Measurements from ENCODE around the gene ACAP2. TPM values are rescaled to one million over a fixed set of nuclear protein-coding genes. Genes with fewer than 3 reads are reported as not detected.
A peak's percentile ranks its signal among the peaks of the same experiment; 100 is the strongest.

ACAP2 gene
- total RNA-seq, 6 experiments from 2014 or later = 37.7 to 47.1 (median 45.2) TPM

DNA sequence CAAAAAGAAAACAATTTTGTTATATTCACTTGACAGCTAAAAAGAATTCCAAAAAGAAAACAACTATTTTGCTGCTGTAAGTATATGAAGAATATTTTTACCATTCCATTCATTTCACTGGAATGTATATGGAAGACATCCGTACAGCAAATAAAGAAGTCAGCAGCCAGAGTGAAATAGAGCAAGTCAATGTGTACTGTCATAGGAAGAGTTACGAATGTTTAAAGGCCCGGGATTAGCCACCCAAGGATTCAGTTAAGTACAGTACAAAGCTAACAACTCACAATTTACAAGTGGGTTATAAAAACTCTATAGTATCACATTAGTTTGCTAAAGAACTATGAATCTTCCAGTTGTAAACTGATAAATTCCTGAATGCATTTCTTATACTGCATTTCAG lies 157.4 kb downstream of the ACAP2 start:
- Mint-ChIP-seq H3K4me1 (ENCODE audit: low read depth) (peaks cover 24% of the 10 kb centered on the region), H3K9me3 (no peaks in the 10 kb centered on the region), H3K4me3 (no peak overlapping the region), H3K36me3 (ENCODE audit: low read depth) (peaks cover 14% of the 10 kb centered on the region), H3K27me3 (ENCODE audit: insufficient read depth) (no peaks in the 10 kb centered on the region), H3K27ac (no peak overlapping the region)
- TF ChIP-seq, protein P1, sequence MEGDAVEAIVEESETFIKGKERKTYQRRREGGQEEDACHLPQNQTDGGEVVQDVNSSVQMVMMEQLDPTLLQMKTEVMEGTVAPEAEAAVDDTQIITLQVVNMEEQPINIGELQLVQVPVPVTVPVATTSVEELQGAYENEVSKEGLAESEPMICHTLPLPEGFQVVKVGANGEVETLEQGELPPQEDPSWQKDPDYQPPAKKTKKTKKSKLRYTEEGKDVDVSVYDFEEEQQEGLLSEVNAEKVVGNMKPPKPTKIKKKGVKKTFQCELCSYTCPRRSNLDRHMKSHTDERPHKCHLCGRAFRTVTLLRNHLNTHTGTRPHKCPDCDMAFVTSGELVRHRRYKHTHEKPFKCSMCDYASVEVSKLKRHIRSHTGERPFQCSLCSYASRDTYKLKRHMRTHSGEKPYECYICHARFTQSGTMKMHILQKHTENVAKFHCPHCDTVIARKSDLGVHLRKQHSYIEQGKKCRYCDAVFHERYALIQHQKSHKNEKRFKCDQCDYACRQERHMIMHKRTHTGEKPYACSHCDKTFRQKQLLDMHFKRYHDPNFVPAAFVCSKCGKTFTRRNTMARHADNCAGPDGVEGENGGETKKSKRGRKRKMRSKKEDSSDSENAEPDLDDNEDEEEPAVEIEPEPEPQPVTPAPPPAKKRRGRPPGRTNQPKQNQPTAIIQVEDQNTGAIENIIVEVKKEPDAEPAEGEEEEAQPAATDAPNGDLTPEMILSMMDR (IDR thresholded peaks at IDR 0.05) = no peak
- DNase-seq = no peak

DNA sequence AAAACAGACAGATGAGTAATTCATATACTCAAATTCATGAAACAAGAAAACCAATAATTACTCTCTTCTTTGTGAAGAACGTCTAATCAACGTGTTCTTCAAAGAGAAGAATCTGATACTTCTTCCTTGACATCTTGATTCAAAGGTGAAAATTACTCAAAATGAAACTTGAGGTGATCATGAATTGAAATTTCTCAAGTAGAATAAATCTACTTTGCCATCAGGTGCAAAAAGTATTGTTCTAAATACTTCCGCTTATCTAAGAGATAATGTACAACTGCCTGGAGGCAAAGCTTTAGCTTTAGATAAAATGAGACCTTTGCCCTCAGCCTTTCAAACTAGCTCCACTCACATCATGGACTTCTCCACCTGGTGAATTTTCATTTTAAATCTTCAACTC lies 158.0 kb downstream of the ACAP2 start:
- Mint-ChIP-seq H3K27me3 (ENCODE audit: insufficient read depth) (no peaks in the 10 kb centered on the region), H3K27ac (no peak overlapping the region), H3K36me3 (ENCODE audit: low read depth) (peaks cover 14% of the 10 kb centered on the region), H3K4me1 (ENCODE audit: low read depth) (peaks cover 24% of the 10 kb centered on the region), H3K4me3 (no peak overlapping the region), H3K9me3 (no peaks in the 10 kb centered on the region)
- TF ChIP-seq, protein P1 (IDR thresholded peaks at IDR 0.05) = no peak
- no peak for DNase-seq

DNA sequence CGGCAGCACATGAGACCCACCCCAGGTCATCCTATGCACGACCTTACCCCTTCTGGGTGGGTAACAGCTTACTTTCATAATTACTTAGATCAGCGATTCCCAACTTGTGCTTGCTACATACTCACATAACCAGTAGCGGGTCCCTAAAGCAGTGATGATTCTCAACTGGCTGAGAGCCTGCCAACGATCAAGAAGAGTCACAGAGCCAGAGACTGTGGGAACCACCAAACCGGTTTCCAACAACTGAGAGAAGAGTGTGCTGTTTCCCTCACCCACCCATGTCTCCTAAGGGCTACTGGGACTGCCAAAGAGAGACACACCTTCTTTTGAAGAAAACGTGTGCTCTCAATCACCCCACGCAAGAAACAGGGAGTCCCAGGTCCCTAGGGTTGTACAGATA lies 159.9 kb downstream of the ACAP2 start:
- H3K9me3 Mint-ChIP-seq = no peaks in the 10 kb centered on the region
- H3K36me3 Mint-ChIP-seq (ENCODE audit: low read depth) = peaks cover 9% of the 10 kb centered on the region; the same call in 1 of the 2 replicates
- no peaks in the 10 kb centered on the region for H3K27me3 Mint-ChIP-seq (ENCODE audit: insufficient read depth)
- TF ChIP-seq, protein P1 (IDR thresholded peaks at IDR 0.05) = no peak
- H3K4me1 Mint-ChIP-seq (ENCODE audit: low read depth) = peaks cover 24% of the 10 kb centered on the region
- H3K4me3 Mint-ChIP-seq = no peak overlapping the region
- no peak overlapping the region for H3K27ac Mint-ChIP-seq
- DNase-seq = no peak

DNA sequence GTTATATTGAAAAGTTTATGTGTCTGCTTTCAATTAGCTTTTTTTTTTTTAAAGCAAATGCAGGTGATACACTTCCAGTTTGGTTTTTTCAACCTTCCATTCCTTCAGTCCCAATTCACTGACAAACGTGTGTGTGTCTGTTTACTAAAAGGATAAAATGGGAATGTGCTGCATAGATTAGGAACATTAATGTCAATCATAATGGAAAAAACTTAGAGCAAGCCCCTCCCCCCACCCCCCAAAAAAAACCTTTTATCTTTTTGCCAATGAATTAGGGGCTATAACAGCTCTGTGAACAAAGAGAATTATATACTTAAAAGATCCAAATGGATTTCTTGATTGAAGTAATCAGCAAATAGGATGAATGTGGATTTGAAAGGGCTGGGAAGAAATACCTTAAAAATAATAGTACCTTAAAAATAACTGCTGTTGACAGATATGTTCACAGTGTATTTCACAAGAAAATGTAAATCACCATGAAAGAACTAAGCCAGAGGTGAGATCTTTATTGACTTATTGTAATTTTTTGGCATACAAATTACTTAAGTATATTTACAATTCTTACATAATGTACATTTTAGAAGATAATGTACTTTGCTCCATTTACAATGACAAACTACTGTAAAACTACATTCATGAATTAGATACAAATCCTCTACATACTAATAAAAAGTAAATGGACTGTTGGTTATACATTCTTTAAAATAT lies 168.4 kb downstream of the ACAP2 start:
- no peak for DNase-seq
- Mint-ChIP-seq H3K36me3 (ENCODE audit: low read depth) (no peaks in the 10 kb centered on the region), H3K27ac (no peak overlapping the region), H3K4me1 (ENCODE audit: low read depth) (peaks cover 15% of the 10 kb centered on the region), H3K4me3 (no peak overlapping the region), H3K27me3 (ENCODE audit: insufficient read depth) (no peaks in the 10 kb centered on the region), H3K9me3 (no peaks in the 10 kb centered on the region)
- TF ChIP-seq, protein P1 (IDR thresholded peaks at IDR 0.05) = no peak

DNA sequence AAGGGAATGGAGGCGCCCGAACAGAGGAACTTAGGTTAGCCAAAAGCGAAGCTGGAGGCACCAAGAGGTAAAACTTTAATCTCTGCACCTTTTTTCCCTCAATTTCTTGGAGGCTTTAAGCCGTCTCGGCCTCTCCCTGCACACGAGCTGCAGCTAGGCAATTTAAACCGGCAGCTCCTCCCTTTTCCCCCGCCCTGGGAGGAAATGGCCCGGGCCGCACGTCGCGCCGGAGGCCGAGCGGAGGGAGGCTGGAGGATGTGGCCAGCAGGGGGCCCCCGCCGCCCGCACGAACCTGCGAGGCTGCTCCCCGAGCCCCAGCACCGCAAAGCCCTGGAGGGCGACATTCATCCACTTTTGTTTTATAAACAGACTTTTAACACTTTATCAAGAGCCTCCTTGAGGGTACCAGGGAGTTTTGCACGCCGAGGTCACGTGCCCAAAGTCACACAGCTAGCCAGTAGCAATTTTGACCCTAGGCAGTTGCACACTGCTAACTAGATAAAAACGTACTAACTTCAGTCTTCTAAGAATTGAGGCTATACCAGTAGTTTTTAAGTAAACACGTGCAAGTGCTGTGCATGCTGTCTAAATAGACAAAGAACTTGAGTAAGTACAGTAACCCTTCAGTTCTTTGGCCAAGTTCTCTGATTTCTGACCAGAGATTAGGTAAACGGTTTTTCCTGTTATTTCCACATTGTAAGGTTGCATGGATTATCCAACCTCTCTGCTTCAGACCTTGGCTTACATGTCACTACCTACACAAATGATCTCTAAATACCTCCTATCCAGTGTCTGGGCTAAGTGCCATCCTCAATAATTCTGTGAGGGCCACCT lies 171.2 kb downstream of the ACAP2 start:
- Mint-ChIP-seq H3K27ac (peak overlapping the region; percentile 79), H3K36me3 (ENCODE audit: low read depth) (no peaks in the 10 kb centered on the region), H3K9me3 (no peaks in the 10 kb centered on the region), H3K4me1 (ENCODE audit: low read depth) (peaks cover 23% of the 10 kb centered on the region), H3K4me3 (peak overlapping the region; percentile 92), H3K27me3 (ENCODE audit: insufficient read depth) (no peaks in the 10 kb centered on the region)
- TF ChIP-seq, protein P1 (IDR thresholded peaks at IDR 0.05) = peak; percentile 97
- peak; percentile 77 for DNase-seq

All from HFFc6 (cell line).